22Rv1 (cell line): Measurements from ENCODE around the gene CSMD2.

Experiments
- H3K27ac ChIP-seq: fragments of 450-650 bp; 2 replicates; pipeline ENCODE4 v1.5.1; 2017
- ZFX ChIP-seq: fragments of 450-650 bp; IDR thresholded peaks from 2 replicates; pipeline ENCODE4 v1.6.1; 2017; ENCODE audit warnings: antibody characterized with exemption, borderline replicate concordance
- TF ChIP-seq, protein P1 (sequence below): fragments of 450-650 bp; IDR thresholded peaks from 2 replicates; pipeline ENCODE4 v1.5.1; 2017; ENCODE audit warnings: mild to moderate bottlenecking

Gene CSMD2

DNA sequence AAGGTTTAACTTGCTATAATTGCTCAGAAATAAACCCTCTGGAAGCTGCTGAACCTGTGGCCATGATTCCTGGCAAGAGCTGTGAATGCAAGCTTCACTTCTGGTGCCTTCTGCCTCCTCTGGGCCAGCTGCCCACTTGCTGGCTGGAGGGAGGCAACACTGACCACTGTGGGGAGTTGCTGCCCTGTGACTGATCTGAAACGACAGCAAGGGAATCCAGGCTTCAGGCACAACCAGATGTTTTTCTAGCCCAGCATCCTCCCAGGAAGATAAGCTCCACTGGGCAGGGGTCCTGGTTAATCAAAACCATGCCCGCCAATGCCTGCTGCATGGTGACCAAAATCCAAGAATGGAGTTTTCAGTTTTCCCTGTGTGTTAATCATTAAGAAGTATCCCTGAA lies 481.1 kb downstream of the CSMD2 start:
- TF ChIP-seq, protein P1, sequence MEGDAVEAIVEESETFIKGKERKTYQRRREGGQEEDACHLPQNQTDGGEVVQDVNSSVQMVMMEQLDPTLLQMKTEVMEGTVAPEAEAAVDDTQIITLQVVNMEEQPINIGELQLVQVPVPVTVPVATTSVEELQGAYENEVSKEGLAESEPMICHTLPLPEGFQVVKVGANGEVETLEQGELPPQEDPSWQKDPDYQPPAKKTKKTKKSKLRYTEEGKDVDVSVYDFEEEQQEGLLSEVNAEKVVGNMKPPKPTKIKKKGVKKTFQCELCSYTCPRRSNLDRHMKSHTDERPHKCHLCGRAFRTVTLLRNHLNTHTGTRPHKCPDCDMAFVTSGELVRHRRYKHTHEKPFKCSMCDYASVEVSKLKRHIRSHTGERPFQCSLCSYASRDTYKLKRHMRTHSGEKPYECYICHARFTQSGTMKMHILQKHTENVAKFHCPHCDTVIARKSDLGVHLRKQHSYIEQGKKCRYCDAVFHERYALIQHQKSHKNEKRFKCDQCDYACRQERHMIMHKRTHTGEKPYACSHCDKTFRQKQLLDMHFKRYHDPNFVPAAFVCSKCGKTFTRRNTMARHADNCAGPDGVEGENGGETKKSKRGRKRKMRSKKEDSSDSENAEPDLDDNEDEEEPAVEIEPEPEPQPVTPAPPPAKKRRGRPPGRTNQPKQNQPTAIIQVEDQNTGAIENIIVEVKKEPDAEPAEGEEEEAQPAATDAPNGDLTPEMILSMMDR = no peak
- TF ChIP-seq ZFX = no peak
- H3K27ac ChIP-seq = no peak overlapping the region

DNA sequence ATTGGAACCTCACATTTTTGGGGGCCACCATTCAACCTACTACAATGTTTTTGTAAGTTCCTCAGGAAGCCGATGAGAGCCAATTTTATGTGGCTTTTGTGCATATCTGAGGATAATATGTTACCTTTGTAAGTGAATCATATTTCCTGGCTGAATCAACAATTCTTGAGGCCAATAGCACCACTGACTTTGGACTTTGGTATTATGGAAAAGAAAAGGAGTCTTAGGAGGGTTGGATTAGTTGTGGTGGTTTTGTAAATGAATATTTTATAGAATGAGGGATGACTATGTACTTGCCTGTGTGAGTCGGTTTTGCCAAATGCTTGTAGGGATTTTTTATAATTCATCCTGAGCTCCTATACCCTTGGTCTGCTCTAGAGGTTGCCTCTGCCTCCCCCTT lies 482.7 kb downstream of the CSMD2 start:
- TF ChIP-seq ZFX = no peak
- TF ChIP-seq, protein P1 = no peak
- H3K27ac ChIP-seq = no peak overlapping the region

DNA sequence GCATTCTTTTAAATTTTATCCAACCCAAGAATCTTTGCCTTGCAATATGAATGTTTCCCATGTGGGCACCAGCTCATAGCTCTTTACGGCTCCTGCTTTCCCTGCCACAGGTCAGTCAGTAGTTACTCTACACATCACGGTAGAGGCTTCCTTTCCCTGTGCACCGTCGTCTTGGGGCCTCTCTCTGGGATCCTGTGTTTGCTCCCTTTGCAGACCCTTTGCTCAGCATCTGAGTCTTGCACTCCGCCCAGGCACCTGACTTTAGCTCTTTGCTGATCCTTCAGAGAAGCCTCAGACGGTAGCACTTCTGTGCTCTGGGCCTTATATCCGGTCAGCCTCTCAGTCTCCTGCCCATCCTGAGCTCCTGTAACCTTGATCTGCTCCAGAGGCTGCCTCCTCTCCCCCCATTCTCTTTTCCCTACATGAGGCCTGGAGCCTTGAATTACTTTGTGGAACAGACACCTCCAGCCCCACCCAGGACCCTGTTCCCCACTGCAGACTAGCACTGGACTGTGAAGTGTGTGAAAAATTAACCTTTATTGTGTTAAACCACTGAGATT lies 484.7 kb downstream of the CSMD2 start:
- no peak for TF ChIP-seq ZFX
- TF ChIP-seq, protein P1 = no peak
- no peak overlapping the region for H3K27ac ChIP-seq

DNA sequence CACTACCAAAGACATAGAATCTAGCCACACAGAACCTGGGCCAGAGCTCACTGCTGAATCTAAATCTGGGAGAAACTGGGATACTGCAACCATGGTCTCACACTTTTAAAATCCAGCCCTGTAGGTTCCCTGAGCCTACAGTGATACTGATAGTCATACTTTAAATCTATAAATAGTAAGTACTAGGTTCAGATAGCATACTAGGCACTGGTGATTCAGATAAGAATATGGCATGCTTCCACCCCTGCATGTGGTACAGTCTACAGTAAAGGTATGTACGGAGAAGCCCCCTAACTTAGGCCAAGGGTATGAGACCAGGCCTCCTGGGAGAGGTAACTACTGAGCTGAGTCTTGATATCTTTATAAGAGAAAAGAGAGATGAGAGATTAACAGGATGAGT lies 494.5 kb downstream of the CSMD2 start:
- no peak overlapping the region for H3K27ac ChIP-seq
- TF ChIP-seq, protein P1 = no peak
- no peak for TF ChIP-seq ZFX

DNA sequence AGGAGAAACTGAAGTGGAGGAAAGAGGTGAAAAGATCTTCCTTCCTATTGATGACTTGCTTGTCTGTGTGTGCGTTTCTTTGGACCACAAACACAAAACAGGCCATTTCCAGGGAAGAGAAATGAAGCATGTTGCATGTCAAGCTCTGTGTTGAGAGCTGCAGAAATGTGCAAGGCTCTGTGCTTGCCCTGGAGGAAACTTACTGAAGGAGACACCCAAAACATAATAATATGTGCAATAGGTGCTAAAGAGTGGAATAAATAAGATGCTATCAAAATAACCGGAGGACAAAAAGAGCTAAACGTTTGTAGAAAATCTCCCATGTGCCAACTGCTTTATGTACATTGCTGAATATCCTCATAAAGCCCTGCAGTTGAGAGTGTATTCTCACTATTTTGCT lies 496.3 kb downstream of the CSMD2 start:
- TF ChIP-seq, protein P1 = no peak
- no peak for TF ChIP-seq ZFX

DNA sequence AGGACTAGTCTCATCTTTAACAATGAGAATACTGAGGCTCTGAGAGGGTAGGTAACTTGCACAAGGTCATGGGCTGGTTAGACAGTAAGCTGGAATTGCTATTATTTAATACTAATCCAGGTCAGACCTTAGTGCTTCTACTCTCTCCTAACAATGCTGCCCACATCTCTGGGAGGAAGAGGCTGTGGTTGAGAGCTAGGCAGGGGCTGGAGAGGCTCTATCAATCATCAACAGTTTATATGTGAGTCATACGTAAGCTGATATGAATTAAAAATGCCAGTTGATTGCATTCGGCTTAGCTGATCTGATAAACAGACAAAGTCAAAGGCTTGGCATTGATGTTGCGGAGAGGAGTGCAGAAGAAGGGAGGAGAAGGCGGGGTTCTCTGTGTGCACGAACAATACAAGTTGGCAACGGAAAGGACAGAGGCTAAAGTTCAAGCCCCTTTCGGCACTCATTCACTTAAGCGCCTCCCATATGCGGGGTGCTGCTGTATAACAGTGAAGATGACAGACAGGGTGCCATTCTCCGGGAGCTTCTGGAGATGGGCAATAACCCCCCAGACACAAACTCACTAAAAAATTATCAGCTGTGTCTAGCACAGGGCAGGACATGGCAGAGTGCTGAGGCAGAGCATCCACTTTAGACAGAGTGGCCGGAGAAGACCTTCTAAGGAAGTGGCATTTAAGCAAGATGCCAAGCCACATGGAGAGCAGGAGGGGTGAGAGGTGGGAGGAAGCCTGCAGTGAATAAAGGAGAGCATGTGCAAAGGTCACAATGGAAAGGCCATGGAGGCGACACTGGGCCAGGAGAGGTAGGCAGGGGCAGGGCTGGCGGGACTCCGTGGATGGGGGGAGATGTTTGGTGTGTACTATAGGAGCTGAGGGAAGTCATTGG lies 497.4 kb downstream of the CSMD2 start:
- H3K27ac ChIP-seq = no peak overlapping the region
- TF ChIP-seq, protein P1 = no peak
- TF ChIP-seq ZFX = no peak

More for the DNA sequence above, 496.3 kb downstream of the CSMD2 start:
- H3K27ac ChIP-seq = no peak overlapping the region

DNA sequence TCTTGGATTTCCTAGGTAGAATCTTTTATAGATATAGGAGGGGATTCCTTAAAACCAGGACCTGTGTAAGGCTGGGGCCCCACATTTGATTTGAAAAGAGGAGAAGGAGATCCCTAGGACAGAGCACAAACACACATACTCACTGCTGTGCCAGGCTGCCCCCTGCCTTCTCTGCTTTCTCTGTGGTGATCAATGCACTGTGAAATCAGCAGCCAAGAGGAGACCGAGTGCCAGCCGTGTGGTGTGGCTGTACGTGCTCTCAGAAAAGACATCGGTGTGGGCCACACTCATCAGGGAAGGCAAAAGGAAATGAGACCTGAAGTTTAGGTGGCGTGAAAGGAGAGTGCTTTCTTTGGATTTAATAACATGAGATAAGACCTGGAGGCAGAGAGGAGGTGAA lies 498.4 kb downstream of the CSMD2 start:
- no peak overlapping the region for H3K27ac ChIP-seq
- TF ChIP-seq, protein P1 = no peak
- no peak for TF ChIP-seq ZFX
